Liver (tissue), 9 donors: ENCODE results near the gene ZNF467. TPM values are rescaled to one million over a fixed set of nuclear protein-coding genes. Genes with fewer than 3 reads are reported as not detected.

Source experiments
- DNase-seq: peaks from one replicate; pipeline ENCODE4 v3.0.0-alpha.2; 2017; ENCODE audit warnings: low spot score
- H3K27ac ChIP-seq, 2 donors: one replicate each; pipeline ENCODE4 v1.7.0; 2013; ENCODE audit warnings: inconsistent platforms in 2 of 2, low read length in 2 of 2, control low read depth in 1 of 2, low read depth in 1 of 2, mild to moderate bottlenecking in 1 of 2
- H3K27me3 ChIP-seq, 4 donors: one replicate each; pipeline versions ENCODE4 v1.6.1 to v1.7.0; 2013; ENCODE audit warnings: low read length in 3 of 4, inconsistent platforms in 1 of 4, mild to moderate bottlenecking in 1 of 4, moderate library complexity in 1 of 4; ENCODE audit not compliant: control insufficient read depth in 4 of 4, insufficient read depth in 4 of 4
- H3K36me3 ChIP-seq, 4 donors: one replicate each; pipeline versions ENCODE4 v1.6.1 to v1.7.0; 2013; ENCODE audit warnings: low read length in 3 of 4, mild to moderate bottlenecking in 3 of 4, low read depth in 1 of 4, moderate library complexity in 1 of 4; ENCODE audit not compliant: control insufficient read depth in 4 of 4, insufficient read depth in 3 of 4
- H3K4me1 ChIP-seq, 4 donors: one replicate each; pipeline versions ENCODE4 v1.6.1 to v1.7.0; 2013; ENCODE audit warnings: low read length in 3 of 4, mild to moderate bottlenecking in 3 of 4, moderate library complexity in 1 of 4; ENCODE audit not compliant: control insufficient read depth in 4 of 4, insufficient read depth in 4 of 4
- H3K4me3 ChIP-seq, 3 donors: one replicate each; pipeline versions ENCODE4 v1.6.1 to v1.7.0; 2013; ENCODE audit warnings: low read length in 3 of 3, control low read depth in 1 of 3, low read depth in 1 of 3, mild to moderate bottlenecking in 1 of 3
- H3K9ac ChIP-seq, 2 donors: one replicate each; pipeline ENCODE4 v1.7.0; 2013; ENCODE audit warnings: low read length in 2 of 2, mild to moderate bottlenecking in 2 of 2, moderate library complexity in 2 of 2, control low read depth in 1 of 2, low read depth in 1 of 2
- H3K9me3 ChIP-seq, 4 donors: one replicate each; pipeline versions ENCODE4 v1.6.1 to v1.7.0; 2013; ENCODE audit warnings: low read length in 3 of 4; ENCODE audit not compliant: control insufficient read depth in 4 of 4
- ATF3 ChIP-seq: IDR thresholded peaks from 2 replicates; pipeline ENCODE4 v1.6.1; 2016; ENCODE audit warnings: antibody characterized with exemption
- EGR1 ChIP-seq, 2 donors: IDR thresholded peaks; 2 replicates each; pipeline ENCODE4 v1.6.1; 2016 to 2018; ENCODE audit warnings: antibody characterized with exemption in 2 of 2, low read depth in 2 of 2
- FOXA1 ChIP-seq: IDR thresholded peaks from 2 replicates; pipeline ENCODE4 v1.6.1; 2016; ENCODE audit warnings: antibody characterized with exemption
- FOXA2 ChIP-seq: IDR thresholded peaks from 2 replicates; pipeline ENCODE4 v1.6.1; 2016; ENCODE audit warnings: antibody characterized with exemption
- HNF4A ChIP-seq, 2 donors: conservative IDR thresholded peaks; 2 replicates each; pipeline ENCODE4 v1.6.1; 2016; ENCODE audit warnings: antibody characterized with exemption in 2 of 2, mild to moderate bottlenecking in 2 of 2
- HNF4G ChIP-seq: IDR thresholded peaks from 2 replicates; pipeline ENCODE4 v1.6.1; 2016; ENCODE audit warnings: antibody characterized with exemption
- JUND ChIP-seq, 2 donors: IDR thresholded peaks; 2 replicates each; pipeline ENCODE4 v1.6.1; 2016; ENCODE audit warnings: antibody characterized with exemption in 2 of 2
- MAX ChIP-seq: IDR thresholded peaks from 2 replicates; pipeline ENCODE4 v1.6.1; 2016; ENCODE audit warnings: antibody characterized with exemption
- NR2F2 ChIP-seq: IDR thresholded peaks from 2 replicates; pipeline ENCODE4 v1.6.1; 2016; ENCODE audit warnings: antibody characterized with exemption
- RAD21 ChIP-seq, 2 donors: IDR thresholded peaks; 2 replicates each; pipeline ENCODE4 v1.6.1; 2016; ENCODE audit warnings: antibody characterized with exemption in 2 of 2, mild to moderate bottlenecking in 2 of 2
- RXRA ChIP-seq, 2 donors: IDR thresholded peaks; 2 replicates each; pipeline ENCODE4 v1.6.1; 2017 to 2018; ENCODE audit warnings: antibody characterized with exemption in 2 of 2, mild to moderate bottlenecking in 1 of 2
- SP1 ChIP-seq: IDR thresholded peaks from 2 replicates; pipeline ENCODE4 v1.6.1; 2018; ENCODE audit warnings: antibody characterized with exemption, mild to moderate bottlenecking
- YY1 ChIP-seq: IDR thresholded peaks from 2 replicates; pipeline ENCODE4 v1.6.1; 2016; ENCODE audit warnings: antibody characterized with exemption, mild to moderate bottlenecking
- WGBS: extraction: QIAGEN DNeasy Blood & Tissue Kit; methylation state at CpG from one replicate; pipeline ENCODE4 v1.1.7; 2013; 5-methylcytosine and 5-hydroxymethylcytosine counted together
- polyA plus RNA-seq, 2 donors: library from polyadenylated mRNA; stranded (reverse) in 1 of 2; unstranded in 1 of 2; fragments of 200-250 nt in 1 of 2; fragments of >200 nt in 1 of 2; fragmentation: Nextera tagmentation in 1 of 2; extraction: Ambion mirVana in 1 of 2; gene quantifications; one replicate each; pipeline versions ENCODE4 v1.2.1 to v1.2.3, GENCODE V29; 2013 to 2015
- total RNA-seq, 2 donors: library from RNA; depleted of rRNA; stranded (reverse); fragments of >200 nt; gene quantifications; one replicate each; pipeline ENCODE4 v1.2.3, GENCODE V29; 2014
- TF ChIP-seq, protein P1 (sequence below): fragments of 150-350 bp; IDR thresholded peaks from 2 replicates; pipeline ENCODE4 v1.5.1; 2017; ENCODE audit warnings: improper control_type of control experiment, low read depth, low read length; ENCODE audit not compliant: missing input control
- TF ChIP-seq, protein P2 (sequence below): IDR thresholded peaks from 2 replicates; pipeline ENCODE4 v1.6.1; 2016; ENCODE audit warnings: antibody characterized with exemption, mild to moderate bottlenecking
- donor health status: healthy.
- donor health status: healthy.
- donor health status: healthy.
- donor health status: healthy.
- donor health status: healthy.

Gene ZNF467
- total and polyA plus RNA-seq, 4 donors = 2.8 to 4.0 (median 3.7) TPM

DNA sequence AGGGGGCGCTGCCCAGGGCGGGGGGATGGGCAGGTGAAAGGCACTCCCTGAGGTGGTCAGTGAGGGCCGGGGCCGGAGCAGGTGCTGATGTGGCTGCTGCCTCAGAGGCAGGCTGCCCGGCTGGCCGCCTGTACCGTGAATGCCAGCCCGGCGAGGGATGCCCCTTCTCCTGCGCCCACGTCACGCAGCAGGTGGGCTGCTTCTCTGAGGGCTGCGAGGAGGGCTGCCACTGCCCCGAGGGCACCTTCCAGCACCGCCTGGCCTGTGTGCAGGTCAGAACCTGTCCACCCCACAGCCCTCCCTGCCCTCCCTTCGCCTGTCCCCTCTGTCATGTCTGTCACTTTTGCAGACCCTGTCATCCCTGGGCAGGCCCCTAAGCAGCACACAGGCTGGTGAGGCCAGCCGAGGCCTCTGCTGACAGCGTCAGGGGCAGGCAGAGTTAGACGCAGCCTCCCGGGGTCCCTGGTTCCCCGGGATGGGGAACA is 42.9 kb upstream of the ZNF467 start:
- peaks cover 3 to 14% (median 7%) of the 10 kb centered on the region in 4 donors for H3K4me1 ChIP-seq

GRCh38 chr7:149815661-149816266 is 42.4 kb upstream of the ZNF467 start:
- DNase-seq = no peak
- WGBS = 51% methylated on average over 16 of the region's 16 CpGs
- no peaks in the 10 kb centered on the region for H3K36me3 ChIP-seq

More for the DNA sequence above, 42.9 kb upstream of the ZNF467 start:
- no peaks in the 10 kb centered on the region for H3K27me3 ChIP-seq
- H3K4me3 ChIP-seq = no peak overlapping the region
- no peaks in the 10 kb centered on the region for H3K9me3 ChIP-seq
- H3K9ac ChIP-seq = no peak overlapping the region
- TF ChIP-seq RXRA (IDR thresholded peaks at IDR 0.05) (no peak), MAX (no peak), SP1 (no peak), ATF3 (no peak)
- TF ChIP-seq, protein P1, sequence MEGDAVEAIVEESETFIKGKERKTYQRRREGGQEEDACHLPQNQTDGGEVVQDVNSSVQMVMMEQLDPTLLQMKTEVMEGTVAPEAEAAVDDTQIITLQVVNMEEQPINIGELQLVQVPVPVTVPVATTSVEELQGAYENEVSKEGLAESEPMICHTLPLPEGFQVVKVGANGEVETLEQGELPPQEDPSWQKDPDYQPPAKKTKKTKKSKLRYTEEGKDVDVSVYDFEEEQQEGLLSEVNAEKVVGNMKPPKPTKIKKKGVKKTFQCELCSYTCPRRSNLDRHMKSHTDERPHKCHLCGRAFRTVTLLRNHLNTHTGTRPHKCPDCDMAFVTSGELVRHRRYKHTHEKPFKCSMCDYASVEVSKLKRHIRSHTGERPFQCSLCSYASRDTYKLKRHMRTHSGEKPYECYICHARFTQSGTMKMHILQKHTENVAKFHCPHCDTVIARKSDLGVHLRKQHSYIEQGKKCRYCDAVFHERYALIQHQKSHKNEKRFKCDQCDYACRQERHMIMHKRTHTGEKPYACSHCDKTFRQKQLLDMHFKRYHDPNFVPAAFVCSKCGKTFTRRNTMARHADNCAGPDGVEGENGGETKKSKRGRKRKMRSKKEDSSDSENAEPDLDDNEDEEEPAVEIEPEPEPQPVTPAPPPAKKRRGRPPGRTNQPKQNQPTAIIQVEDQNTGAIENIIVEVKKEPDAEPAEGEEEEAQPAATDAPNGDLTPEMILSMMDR = no peak
- TF ChIP-seq, protein P2, sequence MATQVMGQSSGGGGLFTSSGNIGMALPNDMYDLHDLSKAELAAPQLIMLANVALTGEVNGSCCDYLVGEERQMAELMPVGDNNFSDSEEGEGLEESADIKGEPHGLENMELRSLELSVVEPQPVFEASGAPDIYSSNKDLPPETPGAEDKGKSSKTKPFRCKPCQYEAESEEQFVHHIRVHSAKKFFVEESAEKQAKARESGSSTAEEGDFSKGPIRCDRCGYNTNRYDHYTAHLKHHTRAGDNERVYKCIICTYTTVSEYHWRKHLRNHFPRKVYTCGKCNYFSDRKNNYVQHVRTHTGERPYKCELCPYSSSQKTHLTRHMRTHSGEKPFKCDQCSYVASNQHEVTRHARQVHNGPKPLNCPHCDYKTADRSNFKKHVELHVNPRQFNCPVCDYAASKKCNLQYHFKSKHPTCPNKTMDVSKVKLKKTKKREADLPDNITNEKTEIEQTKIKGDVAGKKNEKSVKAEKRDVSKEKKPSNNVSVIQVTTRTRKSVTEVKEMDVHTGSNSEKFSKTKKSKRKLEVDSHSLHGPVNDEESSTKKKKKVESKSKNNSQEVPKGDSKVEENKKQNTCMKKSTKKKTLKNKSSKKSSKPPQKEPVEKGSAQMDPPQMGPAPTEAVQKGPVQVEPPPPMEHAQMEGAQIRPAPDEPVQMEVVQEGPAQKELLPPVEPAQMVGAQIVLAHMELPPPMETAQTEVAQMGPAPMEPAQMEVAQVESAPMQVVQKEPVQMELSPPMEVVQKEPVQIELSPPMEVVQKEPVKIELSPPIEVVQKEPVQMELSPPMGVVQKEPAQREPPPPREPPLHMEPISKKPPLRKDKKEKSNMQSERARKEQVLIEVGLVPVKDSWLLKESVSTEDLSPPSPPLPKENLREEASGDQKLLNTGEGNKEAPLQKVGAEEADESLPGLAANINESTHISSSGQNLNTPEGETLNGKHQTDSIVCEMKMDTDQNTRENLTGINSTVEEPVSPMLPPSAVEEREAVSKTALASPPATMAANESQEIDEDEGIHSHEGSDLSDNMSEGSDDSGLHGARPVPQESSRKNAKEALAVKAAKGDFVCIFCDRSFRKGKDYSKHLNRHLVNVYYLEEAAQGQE = no peak
- no peak for DNase-seq
- no peaks in the 10 kb centered on the region for H3K36me3 ChIP-seq
- 89% methylated on average over 21 of the region's 21 CpGs for WGBS
- no peak overlapping the region for H3K27ac ChIP-seq

DNA sequence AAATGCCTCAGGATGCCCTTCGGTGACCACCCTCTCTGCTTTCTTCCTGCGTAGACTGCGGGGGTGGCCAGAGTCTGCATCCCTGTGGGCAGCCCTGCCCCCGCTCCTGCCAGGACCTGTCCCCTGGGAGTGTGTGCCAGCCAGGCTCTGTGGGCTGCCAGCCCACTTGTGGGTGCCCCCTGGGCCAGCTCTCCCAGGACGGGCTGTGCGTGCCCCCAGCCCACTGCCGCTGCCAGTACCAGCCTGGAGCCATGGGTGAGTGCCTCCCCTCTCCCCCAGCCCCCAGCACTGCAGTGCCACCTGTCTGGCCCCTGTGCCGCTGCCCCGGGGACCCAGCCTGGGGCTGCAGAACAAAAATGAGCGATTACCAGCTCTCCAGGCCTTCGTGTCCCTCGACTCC is 41.7 kb upstream of the ZNF467 start:
- no peak overlapping the region for H3K27ac ChIP-seq
- no peak overlapping the region for H3K9ac ChIP-seq
- H3K4me3 ChIP-seq = no peak overlapping the region
- 95% methylated on average over 12 of the region's 12 CpGs for WGBS
- no peaks in the 10 kb centered on the region for H3K36me3 ChIP-seq
- H3K27me3 ChIP-seq = no peaks in the 10 kb centered on the region
- peaks cover 3 to 11% (median 7%) of the 10 kb centered on the region in 4 donors for H3K4me1 ChIP-seq
- no peak for DNase-seq
- no peaks in the 10 kb centered on the region for H3K9me3 ChIP-seq
- TF ChIP-seq RAD21 (IDR thresholded peaks at IDR 0.05) (no peak), FOXA2 (no peak), EGR1 (IDR thresholded peaks at IDR 0.05; ENCODE audit: low read depth in 2 of 2) (no peak), HNF4A (conservative IDR thresholded peaks at IDR 0.05) (no peak), MAX (no peak), JUND (IDR thresholded peaks at IDR 0.05) (no peak), RXRA (IDR thresholded peaks at IDR 0.05) (no peak), YY1 (no peak), ATF3 (no peak)
- TF ChIP-seq, protein P2 = no peak

More at GRCh38 chr7:149815661-149816266, 42.4 kb upstream of the ZNF467 start:
- Histone ChIP-seq H3K9me3 (no peaks in the 10 kb centered on the region), H3K27ac (no peak overlapping the region), H3K4me1 (peaks cover 3 to 11% (median 7%) of the 10 kb centered on the region in 4 donors), H3K27me3 (no peaks in the 10 kb centered on the region), H3K9ac (no peak overlapping the region), H3K4me3 (no peak overlapping the region)
- TF ChIP-seq HNF4A (conservative IDR thresholded peaks at IDR 0.05) (peak; percentile 77 to 88), SP1 (peak; percentile 23), HNF4G (peak; percentile 21), FOXA1 (no peak), NR2F2 (peak; percentile 65), RXRA (IDR thresholded peaks at IDR 0.05) (peak; percentile 83 to 84)
